Fibroblast of lung (primary cell): ENCODE data around the gene KDM2B. TPM values are rescaled to one million over a fixed set of nuclear protein-coding genes. Genes with fewer than 3 reads are reported as not detected.
"Not testable (repeated sequence)": the region's sequence is repeated elsewhere in the genome, so short reads cannot be mapped to it uniquely, and the experiment has no call there.

Experiments used
- DNase-seq, 2 donors: peaks; one replicate each; pipeline versions ENCODE4 v3.0.0 to v3.0.0-alpha.2; 2010; ENCODE audit warnings: low read depth in 2 of 2
- H2AFZ ChIP-seq: 2 replicates; pipeline ENCODE4 v1.5.1; 2012; ENCODE audit warnings: low read length, control low read depth, inconsistent platforms
- H3K27ac ChIP-seq: 2 replicates; pipeline ENCODE4 v1.5.1; 2011; ENCODE audit warnings: low read length, control low read depth; ENCODE audit not compliant: insufficient read depth
- H3K27me3 ChIP-seq: 2 replicates; pipeline ENCODE4 v1.5.1; 2011; ENCODE audit warnings: mild to moderate bottlenecking, low read length; ENCODE audit not compliant: control insufficient read depth, insufficient read depth
- H3K36me3 ChIP-seq: 2 replicates; pipeline ENCODE4 v1.5.1; 2011; ENCODE audit warnings: low read length; ENCODE audit not compliant: control insufficient read depth, insufficient read depth
- H3K4me1 ChIP-seq: 2 replicates; pipeline ENCODE4 v1.5.1; 2011; ENCODE audit warnings: low read length; ENCODE audit not compliant: control insufficient read depth, insufficient read depth; ENCODE audit errors: extremely low read depth
- H3K4me2 ChIP-seq: 2 replicates; pipeline ENCODE4 v1.5.1; 2011; ENCODE audit warnings: low read length, control low read depth; ENCODE audit not compliant: insufficient read depth; ENCODE audit errors: extremely low read depth
- H3K4me3 ChIP-seq, 4 experiments: fragments of 200-600 bp in 1 of 4; sonication (generic) in 1 of 4; replicated peaks in 1 of 4; 2 replicates each; pipeline ENCODE4 v1.5.1; 2011 to 2016; ENCODE audit warnings: low read length in 4 of 4, low read depth in 3 of 4, mild to moderate bottlenecking in 3 of 4, control low read depth in 2 of 4, inconsistent platforms in 1 of 4, mixed read lengths in 1 of 4; ENCODE audit not compliant: insufficient read depth in 1 of 4; ENCODE audit errors: control extremely low read depth in 1 of 4
- H3K79me2 ChIP-seq: 2 replicates; pipeline ENCODE4 v1.5.1; 2012; ENCODE audit warnings: mild to moderate bottlenecking, low read length, inconsistent platforms; ENCODE audit not compliant: control insufficient read depth, insufficient read depth
- H3K9ac ChIP-seq: 2 replicates; pipeline ENCODE4 v1.5.1; 2011; ENCODE audit warnings: mild to moderate bottlenecking, low read length, control low read depth; ENCODE audit not compliant: insufficient read depth
- H3K9me3 ChIP-seq: 2 replicates; pipeline ENCODE4 v1.5.1; 2012; ENCODE audit warnings: low read depth, low read length; ENCODE audit not compliant: control insufficient read depth, insufficient read depth
- H4K20me1 ChIP-seq: 2 replicates; pipeline ENCODE4 v1.5.1; 2011; ENCODE audit warnings: low read length; ENCODE audit not compliant: control insufficient read depth, insufficient read depth; ENCODE audit errors: extremely low read depth
- EZH2 ChIP-seq: IDR thresholded peaks from 2 replicates; pipeline ENCODE4 v1.5.1; 2012; ENCODE audit warnings: low read length, control low read depth, mild to moderate bottlenecking; ENCODE audit errors: missing control alignments
- polyA plus RNA-seq, 2 donors: library from polyadenylated mRNA; depleted of rRNA in 1 of 2; stranded (reverse) in 1 of 2; unstranded in 1 of 2; fragments of >200 nt; gene quantifications; 2 replicates each; pipeline ENCODE4 v1.2.1, GENCODE V29; 2011 to 2012; ENCODE audit warnings: missing spikeins in 1 of 2
- total RNA-seq: library from RNA; depleted of rRNA; stranded (reverse); fragments of >200 nt; gene quantifications from 2 replicates; pipeline ENCODE4 v1.2.1, GENCODE V29; 2014
- TF ChIP-seq, protein P1 (sequence below), 2 donors: IDR thresholded peaks in 1 of 2; conservative IDR thresholded peaks in 1 of 2; 1 replicate in 1 of 2; 2 replicates in 1 of 2; pipeline ENCODE4 v1.5.1; 2011 to 2012; ENCODE audit warnings: low read length in 2 of 2, control low read depth in 1 of 2, inconsistent platforms in 1 of 2, low read depth in 1 of 2, mild to moderate bottlenecking in 1 of 2

The KDM2B gene
- total and polyA plus RNA-seq, 2 donors (not counting 1 experiment from before 2014, with no cell fraction given), result 9.8 to 21.6 TPM

DNA sequence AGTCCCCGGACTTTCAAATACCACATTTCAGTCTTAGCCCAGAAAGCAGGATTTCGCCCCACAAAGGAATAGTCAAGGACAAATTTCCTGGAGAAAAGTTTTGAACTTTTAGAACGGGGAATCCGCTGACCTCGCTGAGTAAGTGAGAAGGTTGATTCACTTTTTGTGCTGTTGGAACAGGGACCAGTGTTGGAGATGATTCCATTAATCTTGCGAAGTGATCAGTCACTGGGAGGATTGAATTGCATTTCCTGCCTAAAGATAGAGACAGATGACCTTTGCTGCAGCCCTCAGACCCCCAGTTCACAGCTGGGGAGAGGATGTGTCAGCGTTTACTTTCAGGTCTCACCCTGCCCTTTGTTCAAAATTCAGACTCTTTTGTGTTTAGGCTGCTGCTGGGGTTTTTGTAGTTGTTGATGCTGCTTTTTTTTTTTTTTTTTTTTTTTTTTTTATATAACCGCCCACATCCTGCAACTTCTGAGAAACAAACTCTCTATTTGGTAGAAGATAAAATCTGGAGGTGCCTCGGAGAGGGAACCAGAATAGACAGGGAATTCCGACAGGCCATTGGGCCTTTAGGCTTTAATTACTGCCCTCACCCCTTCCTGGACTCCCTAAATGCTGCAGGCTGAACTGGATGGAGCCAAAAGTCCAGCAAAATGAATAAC lies 9.8 kb upstream of the KDM2B start:
- Histone ChIP-seq H3K4me2 (peak overlapping the region; percentile 61), H3K9ac (no peak overlapping the region), H3K4me3 (peak overlapping the region in 3 of 4 experiments; percentile 7 to 56 (median 44)), H3K36me3 (no peaks in the 10 kb centered on the region), H3K9me3 (no peaks in the 10 kb centered on the region), H3K27me3 (no peaks in the 10 kb centered on the region), H2AFZ (peak overlapping the region; percentile 57), H3K27ac (peak overlapping the region; percentile 41), H3K79me2 (no peaks in the 10 kb centered on the region), H3K4me1 (peaks cover 6% of the 10 kb centered on the region), H4K20me1 (no peaks in the 10 kb centered on the region)
- peak; percentile 64 to 71 for DNase-seq
- TF ChIP-seq EZH2, result no peak
- TF ChIP-seq, protein P1, sequence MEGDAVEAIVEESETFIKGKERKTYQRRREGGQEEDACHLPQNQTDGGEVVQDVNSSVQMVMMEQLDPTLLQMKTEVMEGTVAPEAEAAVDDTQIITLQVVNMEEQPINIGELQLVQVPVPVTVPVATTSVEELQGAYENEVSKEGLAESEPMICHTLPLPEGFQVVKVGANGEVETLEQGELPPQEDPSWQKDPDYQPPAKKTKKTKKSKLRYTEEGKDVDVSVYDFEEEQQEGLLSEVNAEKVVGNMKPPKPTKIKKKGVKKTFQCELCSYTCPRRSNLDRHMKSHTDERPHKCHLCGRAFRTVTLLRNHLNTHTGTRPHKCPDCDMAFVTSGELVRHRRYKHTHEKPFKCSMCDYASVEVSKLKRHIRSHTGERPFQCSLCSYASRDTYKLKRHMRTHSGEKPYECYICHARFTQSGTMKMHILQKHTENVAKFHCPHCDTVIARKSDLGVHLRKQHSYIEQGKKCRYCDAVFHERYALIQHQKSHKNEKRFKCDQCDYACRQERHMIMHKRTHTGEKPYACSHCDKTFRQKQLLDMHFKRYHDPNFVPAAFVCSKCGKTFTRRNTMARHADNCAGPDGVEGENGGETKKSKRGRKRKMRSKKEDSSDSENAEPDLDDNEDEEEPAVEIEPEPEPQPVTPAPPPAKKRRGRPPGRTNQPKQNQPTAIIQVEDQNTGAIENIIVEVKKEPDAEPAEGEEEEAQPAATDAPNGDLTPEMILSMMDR (conservative IDR thresholded peaks at IDR 0.05 in 1 of 2, IDR thresholded peaks at IDR 0.05 in 1 of 2; ENCODE audit: low read depth in 1 of 2, low read length in 2 of 2), result no peak

- H4K20me1 ChIP-seq, H3K4me2 ChIP-seq, H3K27ac ChIP-seq, H2AFZ ChIP-seq, H3K36me3 ChIP-seq, H3K79me2 ChIP-seq, H3K9me3 ChIP-seq, H3K9ac ChIP-seq, H3K4me3 ChIP-seq, H3K27me3 ChIP-seq, DNase-seq: not testable (repeated sequence)
- peaks cover 15% of the 10 kb centered on the region for H3K4me1 ChIP-seq
These were observed 4.1 kb upstream of the KDM2B start for GRCh38 chr12:121584885-121585284.

DNA sequence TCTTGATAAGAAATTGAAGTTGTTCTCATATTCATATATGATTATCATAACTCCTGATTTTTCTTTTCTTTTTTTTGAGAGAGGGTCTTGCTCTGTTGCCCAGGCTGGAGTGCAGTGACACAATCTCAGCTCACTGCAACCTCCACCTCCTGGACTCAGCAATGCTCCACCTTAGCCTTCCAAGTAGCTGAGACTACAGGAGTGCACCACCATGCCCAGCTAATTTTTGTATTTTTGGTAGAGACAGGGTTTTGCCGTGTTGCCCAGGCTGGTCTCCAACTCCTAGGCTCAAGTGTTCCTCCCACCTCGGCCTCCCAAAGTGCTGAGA lies 2.5 kb upstream of the KDM2B start:
- not testable (repeated sequence) for H3K4me2 ChIP-seq, H3K4me3 ChIP-seq, DNase-seq, H3K27me3 ChIP-seq, H3K9ac ChIP-seq, H3K9me3 ChIP-seq, H4K20me1 ChIP-seq, H3K27ac ChIP-seq, H3K79me2 ChIP-seq, H3K36me3 ChIP-seq, H2AFZ ChIP-seq
- H3K4me1 ChIP-seq, result peaks cover 15% of the 10 kb centered on the region

DNA sequence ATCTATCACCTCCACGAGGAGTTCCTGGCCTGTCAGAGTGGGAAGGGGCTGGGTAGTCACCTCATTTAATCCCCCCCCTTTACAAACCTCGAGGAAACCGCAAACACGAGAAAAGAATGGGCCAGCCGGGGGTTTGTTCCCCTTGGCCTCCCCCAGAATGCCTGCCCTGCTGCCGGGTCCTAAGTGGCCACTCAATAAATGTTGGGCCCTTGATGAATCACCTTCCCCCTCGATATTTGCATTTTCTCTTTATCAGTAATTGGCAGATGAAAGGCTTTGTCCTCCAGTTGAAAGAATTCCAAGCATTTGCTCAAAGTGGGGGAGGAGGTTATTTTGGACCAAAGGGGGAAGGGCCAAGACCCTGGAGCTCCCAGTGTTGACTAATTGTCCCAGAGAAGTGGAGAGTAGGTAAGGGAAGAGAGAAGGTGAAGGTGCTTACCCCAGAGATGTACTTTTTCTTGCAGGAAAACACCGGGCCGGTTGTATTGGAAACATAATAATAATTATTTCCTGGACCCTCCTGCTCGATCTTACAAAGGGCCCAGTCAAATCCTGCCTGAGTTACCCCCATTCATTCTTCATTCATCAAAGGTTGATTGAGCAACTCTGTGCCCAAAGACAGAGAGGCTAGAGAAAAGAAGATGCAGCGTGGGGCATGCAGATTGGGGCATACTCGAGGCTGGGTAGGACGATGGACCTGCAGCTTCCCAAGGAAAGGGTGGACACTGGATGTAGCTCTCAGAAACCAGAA lies 1.9 kb upstream of the KDM2B start:
- Histone ChIP-seq H3K4me2 (peak overlapping the region; percentile 75), H3K36me3 (no peaks in the 10 kb centered on the region), H4K20me1 (no peaks in the 10 kb centered on the region), H3K27me3 (no peaks in the 10 kb centered on the region), H2AFZ (peak overlapping the region; percentile 6), H3K27ac (peak overlapping the region; percentile 83), H3K79me2 (peaks cover 9% of the 10 kb centered on the region), H3K9me3 (no peaks in the 10 kb centered on the region), H3K9ac (peak overlapping the region; percentile 18), H3K4me1 (peaks cover 19% of the 10 kb centered on the region), H3K4me3 (peak overlapping the region; percentile 11 to 79 (median 45))
- no peak for TF ChIP-seq EZH2
- TF ChIP-seq, protein P1 (conservative IDR thresholded peaks at IDR 0.05 in 1 of 2, IDR thresholded peaks at IDR 0.05 in 1 of 2; ENCODE audit: low read depth in 1 of 2, low read length in 2 of 2), result no peak
- peak in 1 of 2 donors; percentile 72 for DNase-seq
